Cerebellar cortex (tissue), 1 donor: ENCODE results near the gene HPS5.
A peak's percentile ranks its signal among the peaks of the same experiment; 100 is the strongest.
"Not testable (repeated sequence)": the region's sequence is repeated elsewhere in the genome, so short reads cannot be mapped to it uniquely, and the experiment has no call there.

Experiments
- DNase-seq: peaks from one replicate; pipeline ENCODE4 v3.0.0-alpha.2; 2015; ENCODE audit warnings: low spot score

The HPS5 gene

GRCh38 chr11:18269252-18269651 lies 52.7 kb downstream of the HPS5 start:
- not testable (repeated sequence) for DNase-seq

GRCh38 chr11:18267335-18268133 lies 54.4 kb downstream of the HPS5 start:
- not testable (repeated sequence) for DNase-seq

GRCh38 chr11:18265949-18266348 lies 56.0 kb downstream of the HPS5 start, which contains the start of gene SAA1:
Gene SAA1, plus strand, starts transcription at chr11:18266264. Its CDS starts 624 bp downstream, at chr11:18266888.
- no peak for DNase-seq

DNA sequence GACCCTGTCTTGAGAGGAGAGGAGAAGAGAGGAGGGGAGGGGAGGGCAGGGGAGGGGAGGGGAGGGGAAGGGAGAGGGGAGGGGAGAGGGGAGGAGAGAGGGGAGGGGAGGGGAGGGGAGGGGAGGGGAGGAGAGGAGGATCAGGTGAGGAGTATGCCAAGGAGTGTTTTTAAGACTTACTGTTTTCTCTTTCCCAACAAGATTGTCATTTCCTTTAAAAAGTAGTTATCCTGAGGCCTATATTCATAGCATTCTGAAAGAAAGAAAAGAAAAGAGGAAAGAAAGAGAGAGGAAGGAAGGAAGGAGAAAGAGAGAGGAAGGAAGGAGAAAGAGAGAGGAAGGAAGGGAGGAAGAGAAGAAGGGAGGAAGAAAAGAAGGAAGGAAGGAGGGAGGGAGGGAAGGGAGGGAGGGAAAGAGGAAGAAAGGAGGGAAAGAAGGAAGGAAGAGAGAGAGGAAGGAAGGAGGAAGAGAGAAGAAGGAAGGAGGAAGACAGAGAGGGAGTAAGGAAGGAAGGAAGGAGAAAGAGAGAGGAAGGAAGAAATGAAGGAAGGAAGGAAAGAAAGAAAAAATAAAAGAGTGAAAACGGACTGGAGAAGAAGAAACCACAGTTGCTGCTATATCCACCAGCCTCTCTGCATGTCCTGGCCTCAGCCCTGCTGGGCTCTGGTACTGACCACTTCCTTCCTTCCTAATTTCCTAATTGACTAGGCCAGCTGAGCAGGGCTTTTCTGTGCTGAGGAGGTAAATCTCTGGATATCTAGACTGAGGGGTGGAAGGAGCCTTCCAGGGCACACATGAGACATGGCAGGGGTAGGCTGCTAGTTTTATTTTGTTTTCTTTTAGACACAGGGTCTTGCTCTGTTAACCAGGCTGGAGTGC lies 57.0 kb downstream of the HPS5 start:
- DNase-seq, result no peak

DNA sequence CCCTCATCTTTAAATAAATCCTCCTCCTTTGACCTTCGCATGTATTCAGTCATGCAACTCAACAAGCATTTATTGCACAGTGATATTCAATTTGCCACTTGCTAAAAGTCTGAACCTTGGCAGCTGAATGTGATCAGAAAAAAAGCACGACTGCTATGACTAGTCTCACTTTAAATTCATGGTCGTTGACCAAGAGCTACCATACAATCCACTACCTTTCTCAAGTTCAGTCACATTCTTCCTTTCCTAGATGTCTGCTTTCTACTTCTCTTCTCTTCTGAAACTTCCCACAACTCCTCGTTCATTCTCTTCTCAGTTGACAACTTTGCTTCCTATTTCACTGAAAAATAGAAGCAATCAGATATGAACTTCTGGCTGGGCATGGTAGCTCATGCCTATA lies 57.9 kb downstream of the HPS5 start:
- no peak for DNase-seq

DNA sequence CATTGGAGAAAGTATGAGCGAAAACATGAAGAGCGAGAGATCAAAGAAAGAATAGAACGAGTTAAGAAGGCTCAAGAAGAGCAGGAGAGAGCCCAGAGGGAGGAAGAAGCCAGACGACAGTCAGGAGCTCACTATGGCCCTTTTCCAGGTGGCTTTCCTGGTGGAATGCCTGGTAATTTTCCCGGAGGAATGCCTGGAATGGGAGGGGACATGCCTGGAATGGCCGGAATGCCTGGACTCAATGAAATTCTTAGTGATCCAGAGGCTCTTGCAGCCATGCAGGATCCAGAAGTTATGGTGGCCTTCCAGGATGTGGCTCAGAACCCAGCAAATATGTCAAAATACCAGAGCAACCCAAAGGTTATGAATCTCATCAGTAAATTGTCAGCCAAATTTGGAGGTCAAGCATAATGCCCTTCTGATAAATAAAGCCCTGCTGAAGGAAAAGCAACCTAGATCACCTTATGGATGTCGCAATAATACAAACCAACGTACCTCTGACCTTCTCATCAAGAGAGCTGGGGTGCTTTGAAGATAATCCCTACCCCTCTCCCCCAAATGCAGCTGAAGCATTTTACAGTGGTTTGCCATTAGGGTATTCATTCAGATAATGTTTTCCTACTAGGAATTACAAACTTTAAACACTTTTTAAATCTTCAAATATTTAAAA lies 59.1 kb downstream of the HPS5 start:
- peak; percentile 5 for DNase-seq

DNA sequence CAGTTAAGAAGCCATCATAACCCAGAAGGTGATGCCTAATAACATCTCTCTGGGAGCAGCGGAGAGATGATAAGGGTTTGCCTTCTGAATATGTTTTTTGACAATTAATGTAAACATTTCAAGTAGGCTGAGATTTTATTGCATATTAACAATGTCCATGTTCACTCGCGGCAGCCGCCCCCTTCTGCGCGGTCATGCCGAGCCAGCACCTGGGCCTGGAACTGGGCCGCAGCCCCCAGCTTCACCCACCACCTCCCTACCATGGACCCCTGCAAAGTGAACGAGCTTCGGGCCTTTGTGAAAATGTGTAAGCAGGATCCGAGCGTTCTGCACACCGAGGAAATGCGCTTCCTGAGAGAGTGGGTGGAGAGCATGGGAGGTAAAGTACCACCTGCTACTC lies 60.2 kb downstream of the HPS5 start:
- no peak for DNase-seq

GRCh38 chr11:18259259-18259658 lies 62.7 kb downstream of the HPS5 start:
- no peak for DNase-seq

- DNase-seq, result no peak
Measured at GRCh38 chr11:18254781-18255361, 67.1 kb downstream of the HPS5 start.

DNA sequence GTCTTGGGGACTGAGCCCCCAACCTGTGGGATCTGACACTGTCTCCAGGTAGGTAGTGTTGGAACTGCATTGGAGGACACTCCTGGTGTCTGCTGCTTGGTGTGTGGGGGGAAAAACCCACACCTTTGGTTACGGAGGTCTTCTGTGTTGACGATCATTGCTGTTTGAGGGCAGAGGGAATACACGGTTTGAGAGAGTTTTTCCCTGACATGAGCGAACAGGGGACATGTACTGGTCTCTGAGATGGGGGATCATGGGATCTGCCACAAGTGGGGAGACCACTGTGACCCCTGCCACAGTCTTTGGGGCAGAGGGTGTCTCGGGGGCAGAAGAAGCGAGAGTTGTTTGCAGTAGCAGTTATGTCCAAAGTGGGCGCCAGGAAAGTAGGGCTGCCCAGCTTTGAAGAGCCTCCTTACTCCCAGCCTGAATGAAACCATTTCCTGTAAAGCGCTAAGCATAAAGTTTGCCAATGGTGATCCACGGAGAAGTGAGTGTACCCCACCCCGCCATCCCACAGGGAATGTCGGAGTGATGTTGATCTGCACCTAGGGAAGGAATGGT lies 68.1 kb downstream of the HPS5 start:
- no peak for DNase-seq

GRCh38 chr11:18253233-18253632 lies 68.7 kb downstream of the HPS5 start:
- DNase-seq, result no peak

- no peak for DNase-seq
Measured at GRCh38 chr11:18248561-18248960, 73.4 kb downstream of the HPS5 start, which contains the start of gene SAA2. Gene SAA2, minus strand, starts transcription at chr11:18248668. Its CDS starts 657 bp downstream, at chr11:18248011.

- DNase-seq, result not testable (repeated sequence)
Measured at GRCh38 chr11:18247191-18247581, 74.8 kb downstream of the HPS5 start.

- not testable (repeated sequence) for DNase-seq
Measured at GRCh38 chr11:18246379-18247190, 75.4 kb downstream of the HPS5 start.

DNA sequence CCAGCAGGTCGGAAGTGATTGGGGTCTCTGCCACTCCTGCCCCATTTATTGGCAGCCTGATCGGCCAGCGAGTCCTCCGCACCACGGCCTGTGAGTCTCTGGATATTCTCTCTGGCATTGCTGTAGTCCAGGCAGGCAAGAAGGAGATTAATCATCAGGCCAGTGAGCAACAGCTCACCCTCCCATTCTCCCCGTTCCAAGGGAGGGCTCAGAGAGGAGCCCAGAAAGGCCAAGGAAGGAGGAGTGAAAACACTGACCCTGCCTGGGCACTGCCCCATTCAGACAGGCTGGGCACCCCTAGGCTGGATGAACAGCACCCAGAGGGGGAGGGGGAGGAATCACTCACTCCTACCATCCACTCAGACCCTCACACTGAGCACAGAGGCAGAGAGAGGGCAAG lies 76.5 kb downstream of the HPS5 start:
- no peak for DNase-seq

- DNase-seq, result peak; percentile 65
Measured at GRCh38 chr11:18243783-18244362, 78.1 kb downstream of the HPS5 start.

DNA sequence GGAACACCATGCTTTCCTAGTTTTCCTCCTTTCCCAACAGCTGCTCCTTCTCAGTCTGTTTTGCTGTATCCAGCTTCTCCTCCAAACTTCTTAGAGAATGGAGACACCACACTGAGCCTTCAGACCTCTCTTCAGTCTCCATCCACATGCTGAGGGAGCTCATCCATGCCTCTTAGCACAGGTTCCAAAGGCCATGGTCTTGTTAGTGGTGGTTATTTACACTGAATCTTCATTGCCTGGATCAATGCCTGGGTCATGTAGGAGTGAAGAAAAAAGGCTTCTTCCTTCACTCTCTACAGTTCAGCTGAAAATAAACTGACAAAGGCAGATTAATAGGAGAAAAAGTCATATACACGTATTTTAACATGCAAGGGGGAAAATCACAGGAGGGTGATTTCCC lies 82.3 kb downstream of the HPS5 start:
- no peak for DNase-seq

GRCh38 chr11:18236664-18237356 lies 85.1 kb downstream of the HPS5 start, which contains the start of gene SAA4:
Gene SAA4, minus strand, starts transcription at chr11:18236802. Its CDS starts 876 bp downstream, at chr11:18235926.
- DNase-seq, result no peak
